ENCODE measurements around the gene MAST4. TPM values are rescaled to one million over a fixed set of nuclear protein-coding genes. Genes with fewer than 3 reads are reported as not detected.

MAST4 gene
- total RNA-seq, 2 donors from 2014 or later: 50.4 to 60.6 TPM

DNA sequence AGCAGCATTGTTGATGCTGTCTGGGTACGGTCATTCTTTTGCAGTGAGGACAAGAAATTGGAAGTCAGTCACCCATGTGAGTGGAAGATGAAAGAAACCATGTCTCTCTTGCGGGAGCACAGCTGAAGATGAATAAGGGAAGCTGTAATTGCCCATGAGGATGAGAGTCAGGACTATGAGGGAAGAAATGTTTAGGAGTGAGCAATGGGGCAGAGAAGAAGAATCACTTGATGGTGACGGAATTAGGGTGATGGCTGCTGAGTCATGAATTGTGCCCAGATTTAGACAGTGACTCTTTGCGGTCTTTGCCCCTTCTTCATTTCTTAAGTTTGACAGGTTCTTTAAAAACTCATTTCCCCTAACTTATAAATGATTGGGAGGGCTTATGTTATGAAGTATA lies 183.3 kb downstream of the MAST4 start:
- no peak overlapping the region for H3K27ac ChIP-seq
- no peaks in the 10 kb centered on the region for H3K4me1 ChIP-seq
- TF ChIP-seq, protein P1, sequence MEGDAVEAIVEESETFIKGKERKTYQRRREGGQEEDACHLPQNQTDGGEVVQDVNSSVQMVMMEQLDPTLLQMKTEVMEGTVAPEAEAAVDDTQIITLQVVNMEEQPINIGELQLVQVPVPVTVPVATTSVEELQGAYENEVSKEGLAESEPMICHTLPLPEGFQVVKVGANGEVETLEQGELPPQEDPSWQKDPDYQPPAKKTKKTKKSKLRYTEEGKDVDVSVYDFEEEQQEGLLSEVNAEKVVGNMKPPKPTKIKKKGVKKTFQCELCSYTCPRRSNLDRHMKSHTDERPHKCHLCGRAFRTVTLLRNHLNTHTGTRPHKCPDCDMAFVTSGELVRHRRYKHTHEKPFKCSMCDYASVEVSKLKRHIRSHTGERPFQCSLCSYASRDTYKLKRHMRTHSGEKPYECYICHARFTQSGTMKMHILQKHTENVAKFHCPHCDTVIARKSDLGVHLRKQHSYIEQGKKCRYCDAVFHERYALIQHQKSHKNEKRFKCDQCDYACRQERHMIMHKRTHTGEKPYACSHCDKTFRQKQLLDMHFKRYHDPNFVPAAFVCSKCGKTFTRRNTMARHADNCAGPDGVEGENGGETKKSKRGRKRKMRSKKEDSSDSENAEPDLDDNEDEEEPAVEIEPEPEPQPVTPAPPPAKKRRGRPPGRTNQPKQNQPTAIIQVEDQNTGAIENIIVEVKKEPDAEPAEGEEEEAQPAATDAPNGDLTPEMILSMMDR (IDR thresholded peaks at IDR 0.05): no peak
- no peaks in the 10 kb centered on the region for H3K27me3 ChIP-seq
- H3K4me3 ChIP-seq: no peak overlapping the region
- H3K9me3 ChIP-seq: no peaks in the 10 kb centered on the region
- H3K36me3 ChIP-seq: no peaks in the 10 kb centered on the region
- DNase-seq (ENCODE audit: low spot score): no peak

DNA sequence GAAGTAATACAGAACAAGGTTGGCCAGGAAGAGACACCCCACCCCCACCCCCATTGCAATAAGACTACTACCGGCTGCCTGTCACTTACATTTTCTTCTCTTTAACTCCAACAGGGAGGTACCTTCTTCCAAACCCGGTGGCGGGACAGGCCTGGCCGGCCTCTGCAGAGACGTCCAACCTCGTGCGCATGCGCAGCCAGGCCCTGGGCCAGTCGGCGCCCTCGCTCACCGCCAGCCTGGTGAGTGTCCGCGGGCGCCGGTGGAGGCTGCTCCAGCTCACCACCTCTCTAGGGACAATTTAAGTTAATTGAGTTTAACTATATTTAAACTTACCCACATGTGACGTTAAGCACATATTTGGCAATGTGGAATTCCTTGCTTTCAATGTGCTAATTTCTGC lies 192.4 kb downstream of the MAST4 start:
- no peaks in the 10 kb centered on the region for H3K9me3 ChIP-seq
- H3K4me1 ChIP-seq: peaks cover 0 to 3% of the 10 kb centered on the region in 2 donors
- H3K36me3 ChIP-seq: no peaks in the 10 kb centered on the region
- H3K27me3 ChIP-seq: no peaks in the 10 kb centered on the region
- no peak overlapping the region for H3K27ac ChIP-seq
- TF ChIP-seq, protein P1 (IDR thresholded peaks at IDR 0.05): no peak
- no peak overlapping the region for H3K4me3 ChIP-seq
- no peak for DNase-seq (ENCODE audit: low spot score)

DNA sequence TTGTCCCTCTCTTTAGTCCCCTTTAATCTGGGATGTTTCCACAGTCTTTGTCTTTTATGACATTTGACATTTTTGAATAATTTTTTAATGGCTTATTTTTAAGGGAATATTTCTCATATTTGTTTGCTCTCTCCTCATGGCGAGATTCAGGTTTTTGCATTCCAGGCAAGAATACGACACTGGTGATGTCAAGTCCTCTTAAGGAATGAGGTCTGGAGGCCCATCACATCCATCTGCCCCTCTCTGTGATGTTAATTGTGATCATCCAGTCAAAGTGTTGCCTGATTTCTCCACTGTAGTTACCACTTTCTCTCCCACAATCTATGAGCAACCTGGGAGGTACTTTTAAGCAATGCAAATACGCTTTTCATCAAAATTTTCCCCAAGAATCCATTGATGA lies 193.2 kb downstream of the MAST4 start:
- H3K27me3 ChIP-seq: no peaks in the 10 kb centered on the region
- H3K9me3 ChIP-seq: no peaks in the 10 kb centered on the region
- no peak overlapping the region for H3K4me3 ChIP-seq
- H3K27ac ChIP-seq: no peak overlapping the region
- TF ChIP-seq, protein P1 (IDR thresholded peaks at IDR 0.05): no peak
- no peak for DNase-seq (ENCODE audit: low spot score)
- no peaks in the 10 kb centered on the region for H3K36me3 ChIP-seq
- H3K4me1 ChIP-seq: peaks cover 0 to 3% of the 10 kb centered on the region in 2 donors

DNA sequence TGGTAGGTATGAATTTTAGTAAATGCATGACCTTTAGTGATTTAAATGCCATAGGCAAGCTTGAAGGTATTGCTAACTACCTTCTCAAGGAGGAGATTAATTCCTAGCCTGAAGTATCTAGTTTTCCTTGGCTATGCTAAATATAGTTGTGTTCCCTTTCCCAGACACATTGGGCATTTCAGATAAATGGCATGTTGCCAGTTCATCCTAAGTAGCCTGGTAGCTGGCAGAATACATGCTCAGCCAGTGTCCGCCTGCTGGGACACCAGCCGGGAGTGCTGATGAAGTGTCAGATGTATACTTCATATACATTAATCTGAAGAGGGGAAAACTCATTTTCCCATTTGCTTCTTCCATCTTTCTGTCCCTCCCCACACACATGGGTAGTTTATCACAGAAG lies 196.9 kb downstream of the MAST4 start:
- H3K27me3 ChIP-seq: no peaks in the 10 kb centered on the region
- no peak overlapping the region for H3K27ac ChIP-seq
- no peaks in the 10 kb centered on the region for H3K9me3 ChIP-seq
- TF ChIP-seq, protein P1 (IDR thresholded peaks at IDR 0.05): no peak
- H3K4me3 ChIP-seq: no peak overlapping the region
- no peak for DNase-seq (ENCODE audit: low spot score)
- no peaks in the 10 kb centered on the region for H3K36me3 ChIP-seq
- H3K4me1 ChIP-seq: peaks cover 0 to 3% of the 10 kb centered on the region in 2 donors

DNA sequence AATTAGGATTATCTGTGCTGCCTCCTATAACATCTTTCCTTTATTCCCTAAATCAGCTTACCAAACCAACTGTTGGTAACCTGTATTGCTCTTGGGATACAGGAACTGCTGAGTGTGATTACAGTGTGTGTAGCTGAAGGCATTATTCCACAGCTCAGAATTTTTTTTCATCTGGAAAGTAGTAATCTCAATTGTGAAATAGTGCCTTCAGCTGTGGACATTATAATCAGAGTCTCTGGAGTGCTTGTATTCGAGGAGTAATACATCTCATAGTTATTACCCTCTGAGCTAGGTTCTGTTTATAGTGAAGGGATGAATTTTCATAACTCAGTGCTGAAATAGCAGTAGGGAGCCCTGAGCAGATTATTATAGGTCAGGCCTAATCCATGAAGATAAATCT lies 199.5 kb downstream of the MAST4 start:
- Histone ChIP-seq H3K4me1 (peaks cover 0 to 3% of the 10 kb centered on the region in 2 donors), H3K36me3 (no peaks in the 10 kb centered on the region), H3K4me3 (no peak overlapping the region), H3K27ac (no peak overlapping the region), H3K9me3 (no peaks in the 10 kb centered on the region), H3K27me3 (no peaks in the 10 kb centered on the region)
- TF ChIP-seq, protein P1 (IDR thresholded peaks at IDR 0.05): no peak
- DNase-seq (ENCODE audit: low spot score): no peak
